ENCODE results near the gene DPPA5. TPM values are rescaled to one million over a fixed set of nuclear protein-coding genes. Genes with fewer than 3 reads are reported as not detected.

Gene DPPA5
- polyA plus RNA-seq, 1 experiment: not detected

DNA sequence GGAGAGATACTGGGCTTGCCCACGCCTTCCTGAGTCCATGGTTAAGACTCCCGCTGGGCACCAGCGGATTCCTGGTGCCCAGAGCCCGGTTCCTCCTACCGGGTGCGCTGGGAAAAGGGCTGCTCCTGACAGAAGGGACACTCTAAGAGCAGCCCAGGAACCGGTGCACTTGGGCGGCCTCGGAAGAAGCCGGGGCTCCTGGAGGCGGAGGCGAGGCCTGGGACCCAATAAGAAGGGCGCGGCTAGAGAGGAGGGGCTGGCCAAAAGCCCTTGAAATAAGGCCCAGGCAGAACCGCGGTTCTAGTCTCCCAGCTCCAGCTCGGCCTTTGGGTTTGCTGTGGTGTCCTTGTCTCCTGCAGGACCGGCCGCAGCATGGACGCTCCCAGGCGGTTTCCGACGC lies 8.3 kb upstream of the DPPA5 start, which contains the start of gene KHDC3L:
Gene KHDC3L, plus strand, starts transcription at position 301 of the 400 bp plus-strand sequence. Its CDS starts 72 bp downstream, at position 373.
- no peak within 1 kb of the TSS for H3K27ac ChIP-seq (ENCODE audit: low read depth, low read length)
- ChIA-PET CTCF (no interaction called here), POLR2A (no interaction called here)
- no peak for DNase-seq (ENCODE audit: low read depth, low spot score)
- TF ChIP-seq, protein P1, sequence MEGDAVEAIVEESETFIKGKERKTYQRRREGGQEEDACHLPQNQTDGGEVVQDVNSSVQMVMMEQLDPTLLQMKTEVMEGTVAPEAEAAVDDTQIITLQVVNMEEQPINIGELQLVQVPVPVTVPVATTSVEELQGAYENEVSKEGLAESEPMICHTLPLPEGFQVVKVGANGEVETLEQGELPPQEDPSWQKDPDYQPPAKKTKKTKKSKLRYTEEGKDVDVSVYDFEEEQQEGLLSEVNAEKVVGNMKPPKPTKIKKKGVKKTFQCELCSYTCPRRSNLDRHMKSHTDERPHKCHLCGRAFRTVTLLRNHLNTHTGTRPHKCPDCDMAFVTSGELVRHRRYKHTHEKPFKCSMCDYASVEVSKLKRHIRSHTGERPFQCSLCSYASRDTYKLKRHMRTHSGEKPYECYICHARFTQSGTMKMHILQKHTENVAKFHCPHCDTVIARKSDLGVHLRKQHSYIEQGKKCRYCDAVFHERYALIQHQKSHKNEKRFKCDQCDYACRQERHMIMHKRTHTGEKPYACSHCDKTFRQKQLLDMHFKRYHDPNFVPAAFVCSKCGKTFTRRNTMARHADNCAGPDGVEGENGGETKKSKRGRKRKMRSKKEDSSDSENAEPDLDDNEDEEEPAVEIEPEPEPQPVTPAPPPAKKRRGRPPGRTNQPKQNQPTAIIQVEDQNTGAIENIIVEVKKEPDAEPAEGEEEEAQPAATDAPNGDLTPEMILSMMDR (IDR thresholded peaks at IDR 0.05; ENCODE audit: low read depth, low read length): no peak
- no peak within 1 kb of the TSS for H3K4me3 ChIP-seq (ENCODE audit: low read depth, low read length)
- peaks cover 14% of the 10 kb centered on the region for H3K9me3 ChIP-seq (ENCODE audit: control insufficient read depth, insufficient read depth, low read length)
- no peaks in the 10 kb centered on the region for H3K27me3 ChIP-seq (ENCODE audit: control insufficient read depth, insufficient read depth, low read length)

DNA sequence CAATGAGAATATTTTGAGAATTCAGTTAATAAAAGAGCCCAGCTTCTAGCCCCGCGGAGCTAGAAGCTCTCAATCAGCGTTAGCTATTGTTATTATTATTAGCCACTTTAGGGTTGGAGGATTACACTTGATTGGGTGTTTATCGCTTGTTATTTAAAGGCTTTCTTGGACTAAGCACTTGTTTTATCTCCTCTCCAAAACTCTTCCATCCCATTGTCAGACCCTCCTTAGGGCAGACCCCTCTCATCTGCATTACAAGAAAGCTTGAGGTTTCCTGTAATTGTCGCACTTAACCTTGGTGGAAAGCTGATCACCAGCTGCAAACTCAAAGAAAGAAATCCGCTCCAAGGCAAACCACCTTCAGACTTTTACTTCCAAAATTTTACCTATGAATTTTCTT lies 4.8 kb downstream of the DPPA5 start:
- no peak for DNase-seq (ENCODE audit: low read depth, low spot score)
- POLR2A ChIA-PET: no interaction called here
- Histone ChIP-seq H3K4me3 (ENCODE audit: low read depth, low read length) (no peak overlapping the region), H3K9me3 (ENCODE audit: control insufficient read depth, insufficient read depth, low read length) (peaks cover 11% of the 10 kb centered on the region; the same call in 1 of the 2 replicates), H3K27ac (ENCODE audit: low read depth, low read length) (no peak overlapping the region), H3K27me3 (ENCODE audit: control insufficient read depth, insufficient read depth, low read length) (peaks cover 28% of the 10 kb centered on the region)
- CTCF ChIA-PET: interaction anchor here (0.5 to 1.0 kb wide), 2 partner anchors 10 to 23 kb away, joined by 4 read pairs; no protein-coding TSS in a partner anchor
- TF ChIP-seq, protein P1 (IDR thresholded peaks at IDR 0.05; ENCODE audit: low read depth, low read length): no peak

DNA sequence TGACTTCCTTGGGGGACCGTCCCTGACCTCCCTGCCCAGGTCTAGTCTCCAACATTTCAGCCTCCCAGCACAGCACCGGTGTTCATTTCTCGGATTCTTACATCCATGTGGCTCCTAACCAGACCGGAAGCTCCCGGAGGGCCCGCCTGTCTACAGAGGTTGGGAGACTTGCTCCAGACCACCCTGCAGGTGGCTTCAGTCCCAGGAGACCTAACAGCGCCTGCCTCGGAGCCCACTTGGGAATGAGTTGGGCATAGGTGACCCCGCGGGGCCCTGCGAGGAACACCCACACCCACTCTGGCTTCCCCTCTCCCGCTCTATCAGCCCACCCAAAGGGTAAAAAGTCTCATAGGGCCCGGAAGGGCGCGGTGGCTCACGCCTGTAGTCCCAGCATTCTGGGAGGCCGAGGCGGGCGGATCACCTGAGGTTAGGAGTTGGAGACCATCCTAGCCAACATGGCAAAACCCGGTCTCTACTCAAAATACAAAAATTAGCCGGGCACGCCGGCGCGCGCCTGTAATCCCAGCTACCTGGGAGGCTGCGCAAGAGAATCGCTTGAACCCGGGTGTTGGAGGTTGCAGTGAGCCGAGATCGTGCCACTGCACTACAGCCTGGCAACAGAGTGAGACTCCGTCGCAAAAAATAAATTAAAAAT lies 5.4 kb downstream of the DPPA5 start:
- CTCF ChIA-PET: interaction anchor here (1.0 kb wide), 1 partner anchor 22 kb away, joined by 4 read pairs; no protein-coding TSS in a partner anchor
- H3K9me3 ChIP-seq (ENCODE audit: control insufficient read depth, insufficient read depth, low read length): peaks cover 5% of the 10 kb centered on the region; the same call in 1 of the 2 replicates
- DNase-seq (ENCODE audit: low read depth, low spot score): no peak
- no peak overlapping the region for H3K4me3 ChIP-seq (ENCODE audit: low read depth, low read length)
- TF ChIP-seq, protein P1 (IDR thresholded peaks at IDR 0.05; ENCODE audit: low read depth, low read length): no peak
- H3K27ac ChIP-seq (ENCODE audit: low read depth, low read length): no peak overlapping the region
- peaks cover 31% of the 10 kb centered on the region for H3K27me3 ChIP-seq (ENCODE audit: control insufficient read depth, insufficient read depth, low read length)
- POLR2A ChIA-PET: no interaction called here

DNA sequence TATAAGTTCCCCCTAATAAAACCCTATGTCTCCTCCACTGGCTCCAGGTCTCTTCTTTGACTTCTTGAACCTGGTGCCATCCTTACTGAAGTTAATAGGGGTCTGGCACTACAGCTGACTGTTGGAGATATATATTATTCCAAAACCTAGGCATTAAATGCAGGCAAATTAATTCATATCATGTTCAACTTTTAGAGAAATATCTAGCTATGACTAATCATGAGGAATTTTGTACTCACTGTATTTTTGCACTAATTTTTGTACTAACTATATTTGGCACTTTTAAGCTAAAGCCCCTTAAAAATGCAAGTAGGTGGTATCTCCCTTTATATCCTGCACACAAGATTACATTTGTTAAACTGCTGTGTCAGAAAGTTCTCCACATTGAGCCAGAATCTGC lies 10.9 kb downstream of the DPPA5 start:
- Histone ChIP-seq H3K27me3 (ENCODE audit: control insufficient read depth, insufficient read depth, low read length) (peaks cover 5% of the 10 kb centered on the region), H3K4me3 (ENCODE audit: low read depth, low read length) (no peak overlapping the region), H3K9me3 (ENCODE audit: control insufficient read depth, insufficient read depth, low read length) (peaks cover 1% of the 10 kb centered on the region; the same call in 1 of the 2 replicates), H3K27ac (ENCODE audit: low read depth, low read length) (no peak overlapping the region)
- CTCF ChIA-PET: interaction anchor here (1.1 to 1.5 kb wide), 2 partner anchors 12 to 15 kb away, joined by 3 to 5 read pairs; no protein-coding TSS in a partner anchor
- TF ChIP-seq, protein P1 (IDR thresholded peaks at IDR 0.05; ENCODE audit: low read depth, low read length): no peak
- DNase-seq (ENCODE audit: low read depth, low spot score): no peak
- POLR2A ChIA-PET: no interaction called here

DNA sequence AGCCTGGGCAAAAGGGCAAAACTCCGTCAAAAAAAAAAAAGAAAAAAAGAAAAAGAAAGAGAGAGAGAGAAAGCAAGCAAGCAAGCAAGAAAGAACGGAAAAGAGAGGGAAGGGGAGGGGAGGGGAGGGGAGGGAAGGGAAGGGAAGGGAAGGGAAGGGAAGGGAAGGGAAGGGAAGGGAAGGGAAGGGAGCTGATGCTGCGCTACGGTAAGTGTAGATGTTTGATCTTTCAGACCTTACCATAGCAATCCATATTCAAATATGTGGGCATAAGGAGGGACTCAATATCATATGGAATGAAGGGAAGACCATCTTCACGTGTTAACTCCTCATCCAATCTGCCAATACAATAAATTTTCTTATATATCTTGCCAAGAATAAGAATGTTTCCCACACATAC lies 11.9 kb downstream of the DPPA5 start:
- no peak for DNase-seq (ENCODE audit: low read depth, low spot score)
- H3K4me3 ChIP-seq (ENCODE audit: low read depth, low read length): no peak overlapping the region
- peaks cover 4% of the 10 kb centered on the region for H3K27me3 ChIP-seq (ENCODE audit: control insufficient read depth, insufficient read depth, low read length)
- ChIA-PET CTCF (no interaction called here), POLR2A (no interaction called here)
- no peaks in the 10 kb centered on the region for H3K9me3 ChIP-seq (ENCODE audit: control insufficient read depth, insufficient read depth, low read length)
- TF ChIP-seq, protein P1 (IDR thresholded peaks at IDR 0.05; ENCODE audit: low read depth, low read length): no peak
- no peak overlapping the region for H3K27ac ChIP-seq (ENCODE audit: low read depth, low read length)

Data from AG04450 (cell line).